DND-41 (cell line): Measurements from ENCODE around the gene MAPK7.
"Not testable (repeated sequence)": the region's sequence is repeated elsewhere in the genome, so short reads cannot be mapped to it uniquely, and the experiment has no call there.

ENCODE experiments used
- ATAC-seq: fragments of 200-7000 bp; cut with Tn5 transposase; 3 replicates; pipeline ENCODE4 v1.9.1; 2021; ENCODE audit warnings: low read depth; ENCODE audit not compliant: insufficient read depth
- DNase-seq: peaks from one replicate; pipeline ENCODE4 v3.0.0-alpha.2; 2020
- H2AFZ ChIP-seq: 2 replicates; pipeline ENCODE4 v1.6.0; 2012; ENCODE audit warnings: low read depth, low read length
- H3K27ac ChIP-seq: 2 replicates; pipeline ENCODE4 v1.5.1; 2012; ENCODE audit warnings: low read length, inconsistent platforms
- H3K27me3 ChIP-seq: fragments of 200-600 bp; sonication (generic); 2 replicates; pipeline ENCODE4 v1.6.0; 2012; ENCODE audit warnings: low read length, mild to moderate bottlenecking, inconsistent platforms; ENCODE audit not compliant: insufficient read depth, poor library complexity
- H3K36me3 ChIP-seq: 2 replicates; pipeline ENCODE4 v1.5.1; 2012; ENCODE audit warnings: low read length, inconsistent platforms; ENCODE audit not compliant: insufficient read depth
- H3K4me1 ChIP-seq: 2 replicates; pipeline ENCODE4 v1.5.1; 2012; ENCODE audit warnings: mild to moderate bottlenecking, low read length; ENCODE audit not compliant: insufficient read depth
- H3K4me2 ChIP-seq: 2 replicates; pipeline ENCODE4 v1.6.0; 2012; ENCODE audit warnings: mild to moderate bottlenecking, moderate library complexity, low read length, inconsistent platforms; ENCODE audit not compliant: insufficient read depth
- H3K4me3 ChIP-seq, 2 experiments: fragments of 200-600 bp in 1 of 2; shearing (Covaris generic) in 1 of 2; 2 replicates each; pipeline ENCODE4 v1.5.1; 2012 to 2016; ENCODE audit warnings: inconsistent platforms in 2 of 2, low read length in 2 of 2, mild to moderate bottlenecking in 2 of 2, low read depth in 1 of 2, moderate library complexity in 1 of 2
- H3K79me2 ChIP-seq: 2 replicates; pipeline ENCODE4 v1.6.0; 2012; ENCODE audit warnings: low read length, inconsistent platforms; ENCODE audit not compliant: insufficient read depth
- H3K9ac ChIP-seq: 2 replicates; pipeline ENCODE4 v1.6.0; 2012; ENCODE audit warnings: low read depth, mild to moderate bottlenecking, inconsistent platforms, low read length, moderate library complexity
- H3K9me3 ChIP-seq: 2 replicates; pipeline ENCODE4 v1.5.1; 2012; ENCODE audit warnings: low read length, moderate library complexity, mild to moderate bottlenecking, inconsistent platforms; ENCODE audit not compliant: insufficient read depth, severe bottlenecking
- H4K20me1 ChIP-seq: 2 replicates; pipeline ENCODE4 v1.6.0; 2012; ENCODE audit warnings: low read length; ENCODE audit not compliant: insufficient read depth
- CTCF ChIP-seq: IDR thresholded peaks from 2 replicates; pipeline ENCODE4 v1.5.1; 2012; ENCODE audit warnings: borderline replicate concordance, low read length, moderate library complexity, mild to moderate bottlenecking; ENCODE audit not compliant: poor library complexity, severe bottlenecking; ENCODE audit errors: extremely low read depth
- EZH2 ChIP-seq: IDR thresholded peaks from 3 replicates; pipeline ENCODE4 v1.6.1; 2012; ENCODE audit warnings: borderline replicate concordance, low read depth, mild to moderate bottlenecking, moderate library complexity, low read length, inconsistent platforms; ENCODE audit not compliant: severe bottlenecking

Gene MAPK7

GRCh38 chr17:19348081-19348650 lies 30.1 kb upstream of the MAPK7 start:
- DNase-seq = no peak
- no peak overlapping the region for H2AFZ ChIP-seq
- no peak overlapping the region for H3K4me3 ChIP-seq
- peaks cover 27% of the 10 kb centered on the region for H4K20me1 ChIP-seq
- TF ChIP-seq EZH2 (no peak), CTCF (no peak)
- H3K9ac ChIP-seq = no peak overlapping the region
- H3K4me2 ChIP-seq = no peak overlapping the region
- H3K79me2 ChIP-seq = no peaks in the 10 kb centered on the region
- H3K9me3 ChIP-seq = no peaks in the 10 kb centered on the region
- H3K4me1 ChIP-seq = no peaks in the 10 kb centered on the region
- H3K27ac ChIP-seq = no peak overlapping the region
- ATAC-seq = no peak
- H3K36me3 ChIP-seq = no peaks in the 10 kb centered on the region
- H3K27me3 ChIP-seq = no peaks in the 10 kb centered on the region

GRCh38 chr17:19348806-19349205 lies 29.5 kb upstream of the MAPK7 start:
- H3K79me2 ChIP-seq = no peaks in the 10 kb centered on the region

GRCh38 chr17:19353401-19353800 lies 24.9 kb upstream of the MAPK7 start:
- H3K4me2 ChIP-seq, H3K9ac ChIP-seq, H3K9me3 ChIP-seq, H3K4me3 ChIP-seq, H3K4me1 ChIP-seq, H3K79me2 ChIP-seq, H2AFZ ChIP-seq, H3K36me3 ChIP-seq, H3K27ac ChIP-seq, H4K20me1 ChIP-seq, ATAC-seq, DNase-seq, H3K27me3 ChIP-seq: not testable (repeated sequence)

More at GRCh38 chr17:19348806-19349205, 29.5 kb upstream of the MAPK7 start:
- no peaks in the 10 kb centered on the region for H3K4me1 ChIP-seq
- no peak overlapping the region for H3K9ac ChIP-seq
- ATAC-seq = no peak
- no peak for DNase-seq
- peaks cover 24% of the 10 kb centered on the region for H4K20me1 ChIP-seq
- TF ChIP-seq CTCF (no peak), EZH2 (no peak)
- H3K36me3 ChIP-seq = no peaks in the 10 kb centered on the region
- H2AFZ ChIP-seq = no peak overlapping the region
- no peak overlapping the region for H3K4me3 ChIP-seq
- H3K27ac ChIP-seq = no peak overlapping the region
- H3K27me3 ChIP-seq = no peaks in the 10 kb centered on the region
- H3K4me2 ChIP-seq = no peak overlapping the region
- H3K9me3 ChIP-seq = no peaks in the 10 kb centered on the region

GRCh38 chr17:19354748-19355147 lies 23.6 kb upstream of the MAPK7 start:
- ATAC-seq = no peak

More at GRCh38 chr17:19354748-19355147, 23.6 kb upstream of the MAPK7 start:
- Histone ChIP-seq H3K9ac (no peak overlapping the region), H3K27me3 (peaks cover 2% of the 10 kb centered on the region), H3K9me3 (no peaks in the 10 kb centered on the region), H3K27ac (no peak overlapping the region), H3K36me3 (no peaks in the 10 kb centered on the region), H3K79me2 (no peaks in the 10 kb centered on the region), H3K4me2 (no peak overlapping the region), H3K4me3 (no peak overlapping the region), H3K4me1 (no peaks in the 10 kb centered on the region), H4K20me1 (peaks cover 5% of the 10 kb centered on the region; the same call in 1 of the 2 replicates), H2AFZ (no peak overlapping the region)
- no peak for DNase-seq
- TF ChIP-seq EZH2 = no peak
- TF ChIP-seq CTCF = no peak
